GM23338 (cell line): Measurements from ENCODE around the gene TMEM134. TPM values are rescaled to one million over a fixed set of nuclear protein-coding genes. Genes with fewer than 3 reads are reported as not detected.

Experiments
- ATAC-seq: fragments of 200-7000 bp; cut with Tn5 transposase; 3 replicates; pipeline ENCODE4 v1.9.1; 2020
- DNase-seq: peaks from one replicate; pipeline ENCODE4 v3.0.0-alpha.2; 2015; ENCODE audit warnings: low spot score
- H2AFZ ChIP-seq: fragments of 200-600 bp; sonication (generic); 2 replicates; pipeline ENCODE4 v1.8.0; 2016; ENCODE audit warnings: antibody characterized with exemption, mild to moderate bottlenecking, moderate library complexity
- H3F3A ChIP-seq: fragments of 200-600 bp; sonication (generic); replicated peaks from 2 replicates; pipeline ENCODE4 v1.8.0; 2017; ENCODE audit warnings: antibody characterized with exemption, mixed run types, low read depth
- H3K27ac ChIP-seq: fragments of 200-600 bp; sonication (generic); 2 replicates; pipeline ENCODE4 v1.6.1; 2016; ENCODE audit warnings: low read depth
- H3K27me3 ChIP-seq: fragments of 200-600 bp; sonication (generic); 2 replicates; pipeline ENCODE4 v1.8.0; 2016; ENCODE audit warnings: mild to moderate bottlenecking, mixed run types, moderate library complexity; ENCODE audit not compliant: insufficient read depth
- H3K36me3 ChIP-seq: fragments of 200-600 bp; sonication (generic); 2 replicates; pipeline ENCODE4 v1.8.0; 2016; ENCODE audit warnings: mild to moderate bottlenecking; ENCODE audit not compliant: insufficient read depth
- H3K4me1 ChIP-seq: fragments of 200-600 bp; sonication (generic); 2 replicates; pipeline ENCODE4 v1.8.0; 2016; ENCODE audit warnings: mild to moderate bottlenecking, moderate library complexity; ENCODE audit not compliant: insufficient read depth
- H3K4me2 ChIP-seq: fragments of 200-600 bp; sonication (generic); 2 replicates; pipeline ENCODE4 v1.7.1; 2017; ENCODE audit warnings: mixed run types
- H3K4me3 ChIP-seq: fragments of 200-600 bp; sonication (generic); 2 replicates; pipeline ENCODE4 v1.6.1; 2016; ENCODE audit warnings: mixed run types
- H3K79me2 ChIP-seq: fragments of 200-600 bp; sonication (generic); replicated peaks from 2 replicates; pipeline ENCODE4 v1.8.0; 2017; ENCODE audit warnings: mild to moderate bottlenecking; ENCODE audit not compliant: insufficient read depth
- H3K9me2 ChIP-seq: fragments of 200-600 bp; sonication (generic); 2 replicates; pipeline ENCODE4 v1.8.0; 2017; ENCODE audit not compliant: insufficient read depth
- H4K20me1 ChIP-seq: fragments of 200-600 bp; sonication (generic); replicated peaks from 2 replicates; pipeline ENCODE4 v1.8.0; 2017; ENCODE audit warnings: mild to moderate bottlenecking; ENCODE audit not compliant: insufficient read depth
- H3K27ac Mint-ChIP-seq: 2 replicates; pipeline ENCODE4 v1.8.0; 2020; ENCODE audit warnings: inconsistent platforms, mild to moderate bottlenecking, moderate library complexity, mixed read lengths
- H3K27me3 Mint-ChIP-seq: 3 replicates; pipeline ENCODE4 v1.8.0; 2022; ENCODE audit warnings: low read depth, mild to moderate bottlenecking, moderate library complexity, mixed read lengths, inconsistent platforms; ENCODE audit not compliant: insufficient read depth, poor library complexity
- H3K36me3 Mint-ChIP-seq: 3 replicates; pipeline ENCODE4 v1.8.0; 2021; ENCODE audit warnings: low read depth, mild to moderate bottlenecking, inconsistent platforms, moderate library complexity, mixed read lengths
- H3K4me1 Mint-ChIP-seq: 3 replicates; pipeline ENCODE4 v1.8.0; 2020; ENCODE audit warnings: mild to moderate bottlenecking, inconsistent platforms, mixed read lengths
- H3K4me3 Mint-ChIP-seq: 3 replicates; pipeline ENCODE4 v1.8.0; 2021; ENCODE audit warnings: moderate library complexity, mild to moderate bottlenecking, inconsistent platforms, mixed read lengths
- H3K9me3 Mint-ChIP-seq: 3 replicates; pipeline ENCODE4 v1.8.0; 2020; ENCODE audit warnings: moderate library complexity, mild to moderate bottlenecking, inconsistent platforms, mixed read lengths
- CREB1 ChIP-seq: fragments of 250-450 bp; sonication (Bioruptor Pico); IDR thresholded peaks from 2 replicates; pipeline ENCODE4 v1.5.0; 2020; ENCODE audit warnings: low read depth, mild to moderate bottlenecking, moderate library complexity
- CTCF ChIP-seq, 2 experiments: fragments of 200-600 bp in 1 of 2; sonication (generic) in 1 of 2; conservative IDR thresholded peaks; 2 replicates each; pipeline versions ENCODE4 v1.5.1 to v1.6.1; 2016 to 2017; ENCODE audit warnings: antibody characterized with exemption in 2 of 2, low read depth in 2 of 2, mild to moderate bottlenecking in 2 of 2, moderate library complexity in 1 of 2
- ETS1 ChIP-seq: IDR thresholded peaks from 2 replicates; pipeline ENCODE4 v1.6.1; 2016; ENCODE audit warnings: antibody characterized with exemption
- EZH2 ChIP-seq: fragments of 200-600 bp; sonication (generic); IDR thresholded peaks from one replicate; pipeline ENCODE4 v1.8.0; 2017; ENCODE audit warnings: antibody characterized with exemption, mild to moderate bottlenecking, low read depth; ENCODE audit not compliant: unreplicated experiment
- EZH2phosphoT487 ChIP-seq: fragments of 200-600 bp; sonication (generic); IDR thresholded peaks from one replicate; pipeline ENCODE4 v1.8.1; 2018; ENCODE audit warnings: antibody characterized with exemption; ENCODE audit not compliant: unreplicated experiment
- JUNB ChIP-seq: IDR thresholded peaks from one replicate; pipeline ENCODE4 v1.6.1; 2016; ENCODE audit warnings: antibody characterized with exemption; ENCODE audit not compliant: unreplicated experiment
- POLR2AphosphoS5 ChIP-seq: IDR thresholded peaks from 2 replicates; pipeline ENCODE4 v1.6.1; 2016; ENCODE audit warnings: antibody characterized with exemption, low read depth
- REST ChIP-seq: IDR thresholded peaks from one replicate; pipeline ENCODE4 v1.6.1; 2018; ENCODE audit warnings: antibody characterized with exemption; ENCODE audit not compliant: unreplicated experiment
- STAT1 ChIP-seq: IDR thresholded peaks from one replicate; pipeline ENCODE4 v1.6.1; 2016; ENCODE audit warnings: antibody characterized with exemption; ENCODE audit not compliant: unreplicated experiment
- ZNF114 ChIP-seq: fragments of 250-450 bp; sonication (Bioruptor Pico); IDR thresholded peaks from 2 replicates; pipeline ENCODE4 v1.5.0; 2020; ENCODE audit warnings: mild to moderate bottlenecking, moderate library complexity
- ZNF331 ChIP-seq: fragments of 250-450 bp; sonication (Bioruptor Pico); IDR thresholded peaks from 2 replicates; pipeline ENCODE4 v1.5.0; 2020; ENCODE audit warnings: low read depth, mild to moderate bottlenecking, moderate library complexity
- ZNF462 ChIP-seq: fragments of 250-450 bp; sonication (Bioruptor Pico); IDR thresholded peaks from 2 replicates; pipeline ENCODE4 v1.5.0; 2020; ENCODE audit warnings: mild to moderate bottlenecking, moderate library complexity
- polyA plus RNA-seq: library from polyadenylated mRNA; unstranded; fragments of >200 nt; fragmentation: Nextera tagmentation; extraction: Ambion mirVana; gene quantifications from 2 replicates; pipeline ENCODE4 v1.2.1, GENCODE V29; 2016
- total RNA-seq: library from RNA; depleted of rRNA; stranded (reverse); fragments of >200 nt; shearing (Covaris generic); gene quantifications from 2 replicates; pipeline ENCODE4 v1.2.3, GENCODE V29; 2014

The TMEM134 gene
- total and polyA plus RNA-seq, 2 experiments from 2014 or later, result 61.4 to 69.2 TPM

GRCh38 chr11:67466367-67466766 is 2.7 kb downstream of the TMEM134 start:
- Histone ChIP-seq H3K9me2 (no peaks in the 10 kb centered on the region), H3K4me3 (no peak overlapping the region), H3F3A (no peaks in the 10 kb centered on the region), H3K27ac (no peak overlapping the region), H3K79me2 (peaks cover 9% of the 10 kb centered on the region; the same call in 1 of the 2 replicates), H3K4me1 (peaks cover 13% of the 10 kb centered on the region; the same call in 1 of the 2 replicates), H3K36me3 (no peaks in the 10 kb centered on the region), H3K27me3 (no peaks in the 10 kb centered on the region), H2AFZ (no peak overlapping the region), H4K20me1 (no peaks in the 10 kb centered on the region), H3K4me2 (no peak overlapping the region)
- no peak for DNase-seq
- H3K9me3 Mint-ChIP-seq, result no peaks in the 10 kb centered on the region
- TF ChIP-seq STAT1 (no peak), ZNF114 (no peak), POLR2AphosphoS5 (no peak), ZNF462 (no peak), CTCF (conservative IDR thresholded peaks at IDR 0.05; ENCODE audit: low read depth in 2 of 2) (no peak), REST (no peak), EZH2phosphoT487 (no peak), EZH2 (no peak), ZNF331 (CRISPR knock-in tag) (no peak), ETS1 (no peak), CREB1 (CRISPR knock-in tag) (no peak), JUNB (no peak)
- ATAC-seq, result no peak
- no peak overlapping the region for H3K27ac Mint-ChIP-seq
- peaks cover 15% of the 10 kb centered on the region for H3K4me1 Mint-ChIP-seq
- H3K27me3 Mint-ChIP-seq, result peaks cover 20% of the 10 kb centered on the region
- H3K36me3 Mint-ChIP-seq, result no peaks in the 10 kb centered on the region; the same call in 2 of the 3 replicates
- no peak overlapping the region for H3K4me3 Mint-ChIP-seq
